GM19025 (cell line): ENCODE results near the gene GPSM1.

Experiments used
- ATAC-seq: cut with Tn5 transposase; IDR thresholded peaks from one replicate; pipeline ENCODE4 v1.9.1; 2021; ENCODE audit warnings: mild to moderate bottlenecking, low read depth, moderate library complexity; ENCODE audit not compliant: unreplicated experiment

GPSM1 gene

GRCh38 chr9:136330406-136330990 is 3.2 kb downstream of the GPSM1 start:
- no peak for ATAC-seq

- ATAC-seq, result no peak
Observed at GRCh38 chr9:136331030-136331429, 3.7 kb downstream of the GPSM1 start.

- ATAC-seq, result no peak
Observed at GRCh38 chr9:136331556-136332481, 4.5 kb downstream of the GPSM1 start.

GRCh38 chr9:136332482-136332983 is 5.2 kb downstream of the GPSM1 start:
- ATAC-seq, result no peak

GRCh38 chr9:136333045-136333444 is 5.7 kb downstream of the GPSM1 start:
- ATAC-seq, result no peak

GRCh38 chr9:136333486-136333885 is 6.1 kb downstream of the GPSM1 start:
- ATAC-seq, result no peak

GRCh38 chr9:136334541-136334940 is 7.2 kb downstream of the GPSM1 start:
- no peak for ATAC-seq

GRCh38 chr9:136335296-136336155 is 8.2 kb downstream of the GPSM1 start:
- ATAC-seq, result no peak

GRCh38 chr9:136336156-136336870 is 9.0 kb downstream of the GPSM1 start:
- no peak for ATAC-seq

GRCh38 chr9:136336881-136337280 is 9.5 kb downstream of the GPSM1 start:
- ATAC-seq, result no peak

- ATAC-seq, result no peak
Observed at GRCh38 chr9:136337416-136338395, 10.4 kb downstream of the GPSM1 start.

- ATAC-seq, result no peak
Observed at GRCh38 chr9:136338511-136338910, 11.2 kb downstream of the GPSM1 start.

GRCh38 chr9:136339173-136339957 is 12.0 kb downstream of the GPSM1 start:
- no peak for ATAC-seq

- no peak for ATAC-seq
Observed at GRCh38 chr9:136339958-136340310, 12.6 kb downstream of the GPSM1 start.

- no peak for ATAC-seq
Observed at GRCh38 chr9:136340356-136341041, 13.2 kb downstream of the GPSM1 start.

GRCh38 chr9:136341042-136341655 is 13.8 kb downstream of the GPSM1 start:
- no peak for ATAC-seq

GRCh38 chr9:136341769-136342168 is 14.4 kb downstream of the GPSM1 start:
- ATAC-seq, result no peak
